ENCODE data around the gene CCDC92B. TPM values are rescaled to one million over a fixed set of nuclear protein-coding genes. Genes with fewer than 3 reads are reported as not detected.
A peak's percentile ranks its signal among the peaks of the same experiment; 100 is the strongest.

Gene CCDC92B
- total and polyA plus RNA-seq, 2 of the 4 experiments (the other 2 are of a cell fraction), result not detected

DNA sequence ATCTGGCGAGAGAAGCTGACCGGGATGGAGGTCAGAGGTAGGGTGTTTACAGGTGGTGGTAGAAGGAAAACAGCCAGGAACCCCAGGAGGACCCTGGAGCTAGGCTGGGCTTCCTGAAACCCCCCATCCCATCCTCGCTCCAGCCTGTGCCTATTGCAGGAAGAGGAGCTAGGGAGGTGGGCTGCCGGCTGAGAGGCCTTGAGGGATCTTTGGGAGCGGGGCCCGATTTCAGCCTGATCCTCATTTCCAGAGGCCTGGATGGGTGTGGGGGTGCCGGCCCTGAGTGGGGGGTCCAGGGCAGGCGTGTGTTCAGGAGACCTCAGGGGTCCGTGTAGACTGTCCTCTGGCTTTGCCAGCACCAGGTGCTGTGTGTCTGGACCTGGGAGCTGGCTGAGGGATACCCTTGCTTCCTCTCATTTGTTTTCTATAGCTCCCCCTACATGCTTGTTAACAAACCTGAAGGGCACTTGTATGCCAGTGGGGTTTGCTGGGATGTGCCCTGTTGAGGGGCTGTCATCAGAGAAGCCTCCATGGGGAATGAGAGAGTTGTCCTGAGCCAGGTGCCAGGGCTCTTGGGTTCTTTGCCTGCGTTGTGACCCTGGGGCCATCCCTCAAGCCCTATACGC, 27.9 kb upstream of the CCDC92B start:
- no peak overlapping the region for H2BK5ac ChIP-seq (ENCODE audit: low read depth, low read length, poor library complexity, severe bottlenecking)
- CTCF ChIA-PET, result no interaction called here

More for the DNA sequence above, 27.9 kb upstream of the CCDC92B start:
- dilution Hi-C loops (cut with HindIII; ENCODE audit: low sequenced_read_pairs, unreplicated experiment), result no loop called here
- Histone ChIP-seq H4K5ac (ENCODE audit: low read depth, low read length) (no peak overlapping the region), H3K14ac (replicated peaks; ENCODE audit: low read depth, low read length) (no peak overlapping the region), H3K9me1 (ENCODE audit: insufficient read depth, low read length) (no peaks in the 10 kb centered on the region), H3K18ac (ENCODE audit: low read depth, low read length) (no peak overlapping the region), H3K4ac (ENCODE audit: low read depth, low read length) (no peak overlapping the region), H3K27ac (ENCODE audit: insufficient read depth, low read length) (no peak overlapping the region), H4K20me1 (ENCODE audit: insufficient read depth, low read length) (no peaks in the 10 kb centered on the region), H3K36me3 (ENCODE audit: control insufficient read depth, insufficient read depth, low read length) (no peaks in the 10 kb centered on the region), H4K91ac (ENCODE audit: insufficient read depth, low read depth, low read length) (no peak overlapping the region), H3K23ac (ENCODE audit: low read depth, low read length) (no peak overlapping the region), H4K8ac (ENCODE audit: low read depth in 2 of 2, low read length in 2 of 2) (no peak overlapping the region), H3K27me3 (ENCODE audit: control insufficient read depth, insufficient read depth, low read length) (peaks cover 34% of the 10 kb centered on the region), H3K4me2 (ENCODE audit: low read depth, low read length) (no peak overlapping the region), H3K79me1 (ENCODE audit: low read depth in 1 of 2, low read length in 2 of 2) (no peaks in the 10 kb centered on the region), H3K56ac (ENCODE audit: extremely low read depth, insufficient read depth, low read length) (no peak overlapping the region), H2AFZ (replicated peaks; ENCODE audit: low read length, poor library complexity) (peak overlapping the region; percentile 51), H3K4me3 (ENCODE audit: insufficient read depth, low read depth, low read length) (no peak overlapping the region), H3K9ac (ENCODE audit: low read depth, low read length) (no peak overlapping the region), H2BK120ac (ENCODE audit: low read depth, low read length) (no peak overlapping the region), H2AK9ac (replicated peaks; ENCODE audit: low read depth, low read length, poor library complexity) (no peak overlapping the region), H2AK5ac (ENCODE audit: low read depth, low read length) (no peak overlapping the region), H3K4me1 (ENCODE audit: control insufficient read depth, insufficient read depth, low read length) (no peaks in the 10 kb centered on the region), H2BK20ac (ENCODE audit: low read depth, low read length) (no peak overlapping the region), H2BK15ac (ENCODE audit: low read depth, low read length) (no peak overlapping the region), H3K9me3 (ENCODE audit: control insufficient read depth, insufficient read depth, low read length) (no peaks in the 10 kb centered on the region)
- DNase-seq (no peak), ATAC-seq (ENCODE audit: low read depth) (no peak)
- TF ChIP-seq CEBPB (IDR thresholded peaks at IDR 0.05; ENCODE audit: low read depth, low read length) (no peak), BHLHE40 (IDR thresholded peaks at IDR 0.05; ENCODE audit: low read depth, low read length) (no peak), RFX5 (IDR thresholded peaks at IDR 0.05; ENCODE audit: low read depth, low read length) (no peak), POLR2A (IDR thresholded peaks at IDR 0.05; ENCODE audit: low read depth, low read length) (no peak), RCOR1 (IDR thresholded peaks at IDR 0.05; ENCODE audit: insufficient replicate concordance, low read length) (no peak)
- TF ChIP-seq, protein P1, sequence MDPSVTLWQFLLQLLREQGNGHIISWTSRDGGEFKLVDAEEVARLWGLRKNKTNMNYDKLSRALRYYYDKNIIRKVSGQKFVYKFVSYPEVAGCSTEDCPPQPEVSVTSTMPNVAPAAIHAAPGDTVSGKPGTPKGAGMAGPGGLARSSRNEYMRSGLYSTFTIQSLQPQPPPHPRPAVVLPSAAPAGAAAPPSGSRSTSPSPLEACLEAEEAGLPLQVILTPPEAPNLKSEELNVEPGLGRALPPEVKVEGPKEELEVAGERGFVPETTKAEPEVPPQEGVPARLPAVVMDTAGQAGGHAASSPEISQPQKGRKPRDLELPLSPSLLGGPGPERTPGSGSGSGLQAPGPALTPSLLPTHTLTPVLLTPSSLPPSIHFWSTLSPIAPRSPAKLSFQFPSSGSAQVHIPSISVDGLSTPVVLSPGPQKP (IDR thresholded peaks at IDR 0.05; ENCODE audit: borderline replicate concordance, low read depth, low read length), result no peak
- WGBS, 2 experiments (ENCODE audit: extremely low coverage in 2 of 2, insufficient read length in 1 of 2), result no CpG with 5 or more reads among the region's 11 CpGs
- POLR2A ChIA-PET (ENCODE audit: unreplicated experiment), result no interaction called here
- in situ Hi-C loops (cut with MboI; ENCODE audit: low sequenced_read_pairs), result no loop called here
- no TSS peak for BruUV-seq (replicated peaks)
- intact Hi-C loops (cut with micrococcal nuclease), result no loop called here

Data from IMR-90 (cell line).